IMR-90 (cell line): ENCODE data around the gene HMX3.

Source experiments
- CTCF ChIP-seq: conservative IDR thresholded peaks from 2 replicates; pipeline ENCODE4 v1.5.1; 2012; ENCODE audit warnings: mild to moderate bottlenecking, low read depth, low read length, improper control_type of control experiment
- SMC3 ChIP-seq: fragments of 150-350 bp; IDR thresholded peaks from 2 replicates; pipeline ENCODE4 v1.6.1; 2016; ENCODE audit warnings: low read depth, mild to moderate bottlenecking, antibody characterized with exemption, low read length, moderate library complexity

- no peak for TF ChIP-seq SMC3
- TF ChIP-seq CTCF, result no peak
Measured at GRCh38 chr10:123156078-123156477, 20.3 kb downstream of the HMX3 start.
